ENCODE results near the gene TMEM80.

- TF ChIP-seq HDGF (IDR thresholded peaks at IDR 0.05; ENCODE audit: borderline replicate concordance) (no peak), FOXM1 (IDR thresholded peaks at IDR 0.05; ENCODE audit: borderline replicate concordance) (no peak), SUZ12 (IDR thresholded peaks at IDR 0.05) (no peak), BHLHE40 (IDR thresholded peaks at IDR 0.05; ENCODE audit: borderline replicate concordance) (no peak), ARNT (IDR thresholded peaks at IDR 0.05) (no peak), ELF4 (IDR thresholded peaks at IDR 0.05) (no peak), SP1 (IDR thresholded peaks at IDR 0.05) (no peak), ZNF384 (IDR thresholded peaks at IDR 0.05) (no peak), TARDBP (IDR thresholded peaks at IDR 0.05) (no peak), PKNOX1 (IDR thresholded peaks at IDR 0.05) (no peak), CTBP1 (IDR thresholded peaks at IDR 0.05; ENCODE audit: borderline replicate concordance) (no peak), FOXA1 (IDR thresholded peaks at IDR 0.05) (no peak), NFRKB (IDR thresholded peaks at IDR 0.05) (no peak), L3MBTL2 (conservative IDR thresholded peaks at IDR 0.05) (no peak)
Measured at GRCh38 chr11:699753-700152, 4.1 kb downstream of the TMEM80 start.
